SK-N-SH (cell line): Measurements from ENCODE around the gene PRSS56.

Experiments
- EP300 ChIP-seq, 2 experiments: IDR thresholded peaks; 2 replicates each; pipeline versions ENCODE4 v1.4.0 to v1.6.1; 2012; ENCODE audit warnings: borderline replicate concordance in 1 of 2, low read depth in 1 of 2, low read length in 1 of 2
- EZH2phosphoT487 ChIP-seq: fragments of 200-600 bp; sonication (generic); IDR thresholded peaks from 2 replicates; pipeline ENCODE4 v1.6.1; 2017; ENCODE audit warnings: low read depth, mixed run types, mild to moderate bottlenecking, antibody characterized with exemption, moderate library complexity, borderline replicate concordance
- GABPA ChIP-seq: IDR thresholded peaks from 2 replicates; pipeline ENCODE4 v1.4.0; 2012; ENCODE audit warnings: low read depth, mild to moderate bottlenecking
- JUND ChIP-seq: IDR thresholded peaks from 2 replicates; pipeline ENCODE4 v1.4.0; 2012
- POLR2AphosphoS5 ChIP-seq: IDR thresholded peaks from 2 replicates; pipeline ENCODE4 v1.6.1; 2012; ENCODE audit warnings: low read depth, low read length
- RAD21 ChIP-seq: IDR thresholded peaks from 2 replicates; pipeline ENCODE4 v1.6.1; 2012; ENCODE audit warnings: mild to moderate bottlenecking, low read length
- SIN3A ChIP-seq: IDR thresholded peaks from 2 replicates; pipeline ENCODE4 v1.6.1; 2012; ENCODE audit warnings: low read depth, mild to moderate bottlenecking, low read length, moderate library complexity, borderline replicate concordance
- TCF12 ChIP-seq: IDR thresholded peaks from 2 replicates; pipeline ENCODE4 v1.4.0; 2012
- TEAD4 ChIP-seq: IDR thresholded peaks from 2 replicates; pipeline ENCODE4 v1.4.0; 2012; ENCODE audit warnings: mild to moderate bottlenecking, borderline replicate concordance; ENCODE audit not compliant: insufficient read depth
- YY1 ChIP-seq: IDR thresholded peaks from 2 replicates; pipeline ENCODE4 v1.4.0; 2012; ENCODE audit warnings: low read depth, mild to moderate bottlenecking
- TF ChIP-seq, protein P1 (sequence below): fragments of 200-600 bp; sonication (generic); IDR thresholded peaks from 2 replicates; pipeline ENCODE4 v1.6.1; 2017; ENCODE audit warnings: antibody characterized with exemption, mild to moderate bottlenecking, moderate library complexity
- TF ChIP-seq, protein P2 (sequence below): IDR thresholded peaks from 2 replicates; pipeline ENCODE4; 2012

DNA sequence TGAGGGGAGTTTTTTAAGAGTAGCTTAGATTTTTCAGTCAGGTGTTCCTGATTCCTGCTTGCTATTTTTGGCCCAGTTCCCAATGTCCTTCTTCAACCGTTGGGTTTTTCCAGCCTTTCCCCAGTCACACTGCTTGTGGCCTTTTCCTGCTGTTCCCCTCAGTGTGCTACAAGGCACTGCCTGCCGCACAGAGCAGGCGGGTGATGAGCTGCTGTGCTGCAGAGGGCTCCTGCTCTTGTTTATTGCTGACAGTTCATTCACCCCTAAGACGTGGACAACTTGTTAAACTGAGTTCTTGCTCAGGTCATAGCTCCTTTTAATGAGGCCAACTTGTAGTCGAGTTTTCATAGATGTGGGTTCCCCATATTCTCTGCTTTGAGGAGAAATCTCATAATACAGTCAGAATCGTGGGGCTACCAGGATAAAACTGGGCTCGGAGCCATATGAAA, 50.9 kb downstream of the PRSS56 start:
- TF ChIP-seq POLR2AphosphoS5 (no peak), GABPA (no peak), TEAD4 (no peak), YY1 (no peak), TCF12 (no peak), RAD21 (no peak), EZH2phosphoT487 (no peak), EP300 (IDR thresholded peaks at IDR 0.05; ENCODE audit: borderline replicate concordance in 1 of 2, low read depth in 1 of 2, low read length in 1 of 2) (no peak), SIN3A (no peak), JUND (no peak)
- TF ChIP-seq, protein P1, sequence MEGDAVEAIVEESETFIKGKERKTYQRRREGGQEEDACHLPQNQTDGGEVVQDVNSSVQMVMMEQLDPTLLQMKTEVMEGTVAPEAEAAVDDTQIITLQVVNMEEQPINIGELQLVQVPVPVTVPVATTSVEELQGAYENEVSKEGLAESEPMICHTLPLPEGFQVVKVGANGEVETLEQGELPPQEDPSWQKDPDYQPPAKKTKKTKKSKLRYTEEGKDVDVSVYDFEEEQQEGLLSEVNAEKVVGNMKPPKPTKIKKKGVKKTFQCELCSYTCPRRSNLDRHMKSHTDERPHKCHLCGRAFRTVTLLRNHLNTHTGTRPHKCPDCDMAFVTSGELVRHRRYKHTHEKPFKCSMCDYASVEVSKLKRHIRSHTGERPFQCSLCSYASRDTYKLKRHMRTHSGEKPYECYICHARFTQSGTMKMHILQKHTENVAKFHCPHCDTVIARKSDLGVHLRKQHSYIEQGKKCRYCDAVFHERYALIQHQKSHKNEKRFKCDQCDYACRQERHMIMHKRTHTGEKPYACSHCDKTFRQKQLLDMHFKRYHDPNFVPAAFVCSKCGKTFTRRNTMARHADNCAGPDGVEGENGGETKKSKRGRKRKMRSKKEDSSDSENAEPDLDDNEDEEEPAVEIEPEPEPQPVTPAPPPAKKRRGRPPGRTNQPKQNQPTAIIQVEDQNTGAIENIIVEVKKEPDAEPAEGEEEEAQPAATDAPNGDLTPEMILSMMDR: no peak
- TF ChIP-seq, protein P2, sequence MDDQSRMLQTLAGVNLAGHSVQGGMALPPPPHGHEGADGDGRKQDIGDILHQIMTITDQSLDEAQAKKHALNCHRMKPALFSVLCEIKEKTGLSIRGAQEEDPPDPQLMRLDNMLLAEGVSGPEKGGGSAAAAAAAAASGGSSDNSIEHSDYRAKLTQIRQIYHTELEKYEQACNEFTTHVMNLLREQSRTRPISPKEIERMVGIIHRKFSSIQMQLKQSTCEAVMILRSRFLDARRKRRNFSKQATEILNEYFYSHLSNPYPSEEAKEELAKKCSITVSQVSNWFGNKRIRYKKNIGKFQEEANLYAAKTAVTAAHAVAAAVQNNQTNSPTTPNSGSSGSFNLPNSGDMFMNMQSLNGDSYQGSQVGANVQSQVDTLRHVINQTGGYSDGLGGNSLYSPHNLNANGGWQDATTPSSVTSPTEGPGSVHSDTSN: no peak
